ENCODE data around the gene DOCK1. TPM values are rescaled to one million over a fixed set of nuclear protein-coding genes. Genes with fewer than 3 reads are reported as not detected.

DOCK1 gene
- polyA plus RNA-seq, 1 donor from 2014 or later = 2.7 TPM

- Histone ChIP-seq H3K9me3 (ENCODE audit: low read length) (no peaks in the 10 kb centered on the region), H3K9ac (ENCODE audit: low read length) (no peak overlapping the region), H3K79me2 (replicated peaks; ENCODE audit: insufficient read depth, low read length) (no peaks in the 10 kb centered on the region), H3K4me2 (ENCODE audit: low read length) (no peak overlapping the region), H3K4me3 (ENCODE audit: low read length) (no peak overlapping the region), H2AFZ (ENCODE audit: low read depth, low read length) (no peak overlapping the region), H3K9me2 (ENCODE audit: insufficient read depth, low read length) (no peaks in the 10 kb centered on the region), H3K27me3 (ENCODE audit: insufficient read depth, low read depth, low read length) (no peaks in the 10 kb centered on the region), H3K36me3 (ENCODE audit: insufficient read depth, low read length) (no peaks in the 10 kb centered on the region), H3K27ac (ENCODE audit: low read length) (no peak overlapping the region), H4K20me1 (ENCODE audit: insufficient read depth) (no peaks in the 10 kb centered on the region), H3F3A (ENCODE audit: insufficient read depth, low read length, poor library complexity, severe bottlenecking) (no peaks in the 10 kb centered on the region)
- TF ChIP-seq EZH2 (IDR thresholded peaks at IDR 0.05; ENCODE audit: borderline replicate concordance, insufficient read depth, low read length, poor library complexity, severe bottlenecking) = no peak
- TF ChIP-seq POLR2AphosphoS5 (IDR thresholded peaks at IDR 0.05) = no peak
- TF ChIP-seq REST (IDR thresholded peaks at IDR 0.05; ENCODE audit: borderline replicate concordance) = no peak
- no peak for TF ChIP-seq SMC3 (conservative IDR thresholded peaks at IDR 0.05; ENCODE audit: poor library complexity)
- no peak for TF ChIP-seq EP300 (conservative IDR thresholded peaks at IDR 0.05; ENCODE audit: poor library complexity, severe bottlenecking)
- no peak for TF ChIP-seq TAF1 (IDR thresholded peaks at IDR 0.05; ENCODE audit: low read depth)
- no peak for TF ChIP-seq CTCF (IDR thresholded peaks at IDR 0.05; ENCODE audit: poor library complexity, severe bottlenecking)
- TF ChIP-seq MXI1 (conservative IDR thresholded peaks at IDR 0.05; ENCODE audit: poor library complexity, severe bottlenecking) = no peak
These were observed 449.8 kb downstream of the DOCK1 start for GRCh38 chr10:127354992-127355391.

- no peak for TF ChIP-seq REST (IDR thresholded peaks at IDR 0.05; ENCODE audit: borderline replicate concordance)
- TF ChIP-seq POLR2AphosphoS5 (IDR thresholded peaks at IDR 0.05) = no peak
- TF ChIP-seq SMC3 (conservative IDR thresholded peaks at IDR 0.05; ENCODE audit: poor library complexity) = no peak
- TF ChIP-seq RAD21 (conservative IDR thresholded peaks at IDR 0.05) = no peak
- no peak for TF ChIP-seq MXI1 (conservative IDR thresholded peaks at IDR 0.05; ENCODE audit: poor library complexity, severe bottlenecking)
- no peak for TF ChIP-seq TAF1 (IDR thresholded peaks at IDR 0.05; ENCODE audit: low read depth)
- no peak for TF ChIP-seq EP300 (conservative IDR thresholded peaks at IDR 0.05; ENCODE audit: poor library complexity, severe bottlenecking)
- no peak for TF ChIP-seq EZH2 (IDR thresholded peaks at IDR 0.05; ENCODE audit: borderline replicate concordance, insufficient read depth, low read length, poor library complexity, severe bottlenecking)
- no peak for TF ChIP-seq CTCF (IDR thresholded peaks at IDR 0.05; ENCODE audit: poor library complexity, severe bottlenecking)
- no peak overlapping the region for H3K27ac ChIP-seq (ENCODE audit: low read length)
- no peak overlapping the region for H3K9ac ChIP-seq (ENCODE audit: low read length)
- H2AFZ ChIP-seq (ENCODE audit: low read depth, low read length) = no peak overlapping the region
- H3K36me3 ChIP-seq (ENCODE audit: insufficient read depth, low read length) = no peaks in the 10 kb centered on the region
- H3K79me2 ChIP-seq (replicated peaks; ENCODE audit: insufficient read depth, low read length) = no peaks in the 10 kb centered on the region
- no peak overlapping the region for H3K4me3 ChIP-seq (ENCODE audit: low read length)
- no peaks in the 10 kb centered on the region for H3F3A ChIP-seq (ENCODE audit: insufficient read depth, low read length, poor library complexity, severe bottlenecking)
- no peaks in the 10 kb centered on the region for H3K9me3 ChIP-seq (ENCODE audit: low read length)
- no peaks in the 10 kb centered on the region for H4K20me1 ChIP-seq (ENCODE audit: insufficient read depth)
- H3K27me3 ChIP-seq (ENCODE audit: insufficient read depth, low read depth, low read length) = no peaks in the 10 kb centered on the region
- H3K9me2 ChIP-seq (ENCODE audit: insufficient read depth, low read length) = no peaks in the 10 kb centered on the region
- H3K4me2 ChIP-seq (ENCODE audit: low read length) = no peak overlapping the region
These were observed 451.1 kb downstream of the DOCK1 start for GRCh38 chr10:127356360-127356759.

All from neural cell (in vitro differentiated cells).